Stimulated activated CD8-positive, alpha-beta memory T cell treated with anti-CD3 and anti-CD28 coated beads, Interleukin-15, amount 100 ng/mL, for 24 hours (primary cell): Measurements from ENCODE around the gene FCHSD2.
"Not testable (repeated sequence)": the region's sequence is repeated elsewhere in the genome, so short reads cannot be mapped to it uniquely, and the experiment has no call there.

Source experiments
- DNase-seq: peaks from one replicate; pipeline ENCODE4 v3.0.0-alpha.2; 2020; ENCODE audit warnings: low read depth

The FCHSD2 gene

DNA sequence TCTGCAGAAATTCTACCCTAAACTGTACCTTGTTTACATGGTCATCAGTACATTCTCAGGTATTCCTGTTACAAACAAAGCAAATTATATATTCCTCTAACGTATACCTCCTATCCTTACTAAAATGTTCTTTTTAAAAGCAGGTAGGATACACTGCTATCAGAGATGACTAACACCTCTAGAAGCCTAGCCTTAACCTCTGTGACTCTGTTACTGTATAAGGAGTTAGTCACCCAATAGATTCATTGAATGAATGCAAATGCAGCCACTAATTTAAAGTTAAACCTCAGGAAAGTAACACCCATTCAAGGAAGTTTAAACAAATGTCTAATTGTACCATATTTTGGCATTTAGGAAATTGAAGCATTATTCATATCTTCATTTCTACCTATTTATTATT lies 82.2 kb downstream of the FCHSD2 start:
- DNase-seq, result no peak

DNA sequence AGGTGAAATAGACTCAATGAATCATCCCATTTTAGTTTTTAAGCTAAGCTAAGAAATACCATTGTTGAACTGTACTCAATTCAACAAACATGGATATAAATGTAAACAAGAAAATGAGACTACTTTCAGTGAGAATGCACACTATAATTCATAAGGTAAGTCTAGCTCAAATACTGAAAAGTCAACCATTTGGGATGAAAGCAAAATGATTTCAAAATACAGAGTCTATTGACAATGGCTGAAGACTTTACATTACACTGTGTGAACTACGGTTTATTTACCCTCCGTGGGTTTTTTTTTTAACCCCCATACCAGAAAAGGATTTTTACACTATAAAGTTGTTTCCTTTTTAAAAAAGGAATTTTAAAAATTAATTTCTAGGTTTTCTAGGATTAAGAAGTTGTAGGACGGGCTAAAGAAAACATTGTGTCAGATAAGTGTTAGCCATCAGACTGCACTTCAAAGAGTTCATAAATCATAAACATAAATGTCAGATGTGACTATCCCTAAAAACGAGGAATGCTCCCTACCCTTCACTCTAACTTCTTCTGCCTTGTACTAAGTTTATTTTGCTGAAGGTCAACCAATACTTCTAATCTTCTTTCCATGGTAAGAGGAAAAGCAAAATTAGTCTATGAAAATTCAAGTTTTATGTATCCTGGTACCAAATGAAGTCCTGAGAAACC lies 83.0 kb downstream of the FCHSD2 start:
- no peak for DNase-seq

DNA sequence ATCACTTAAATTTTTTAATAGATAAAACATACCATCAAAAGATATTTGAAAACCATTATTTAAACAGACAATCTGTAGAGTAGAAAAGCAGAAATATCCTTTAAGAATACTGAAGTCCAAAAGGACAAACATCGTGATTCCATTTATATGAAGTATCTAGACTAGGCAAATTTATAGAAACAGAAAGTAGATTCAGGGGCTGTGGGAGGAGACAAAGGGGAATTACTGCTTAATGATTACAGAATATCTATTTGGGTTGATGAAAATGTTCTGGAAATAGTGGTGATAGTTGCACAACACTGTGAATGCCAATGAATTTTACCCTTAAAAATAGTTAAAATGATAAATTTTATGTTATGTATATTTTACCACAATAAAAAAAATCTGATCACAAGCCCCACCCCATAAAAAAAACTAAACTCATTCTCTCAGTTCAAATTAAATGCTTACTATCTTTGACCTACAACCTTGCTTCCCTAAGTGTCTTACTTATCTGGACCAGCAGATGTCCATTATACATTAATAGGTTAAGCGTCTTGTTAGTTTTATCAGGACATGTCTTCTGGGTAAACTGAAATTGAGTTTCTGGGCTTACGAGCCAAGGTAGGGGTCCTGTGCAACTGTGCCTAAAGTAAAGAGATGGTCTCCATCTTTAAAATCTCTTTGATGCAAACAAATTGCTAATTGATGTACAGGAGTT lies 86.3 kb downstream of the FCHSD2 start:
- DNase-seq, result no peak

DNA sequence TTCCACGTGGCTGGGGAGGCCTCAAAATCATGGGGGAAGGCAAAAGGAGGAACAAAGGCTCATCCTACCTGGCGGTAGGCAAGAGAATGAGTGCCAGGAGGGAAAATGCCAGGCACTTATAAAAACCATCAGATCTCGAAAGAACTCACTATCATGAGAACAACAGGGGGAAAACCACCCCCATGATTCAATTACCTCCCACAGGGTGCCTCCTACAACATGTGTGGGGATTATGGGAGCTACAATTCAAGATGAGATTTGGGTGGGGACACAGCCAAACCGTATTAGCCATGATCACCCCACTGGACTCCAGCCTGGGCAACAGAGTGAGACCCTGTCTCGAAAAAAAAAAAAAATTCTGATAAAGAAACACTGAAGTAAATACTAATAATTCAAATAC lies 87.1 kb downstream of the FCHSD2 start:
- no peak for DNase-seq

DNA sequence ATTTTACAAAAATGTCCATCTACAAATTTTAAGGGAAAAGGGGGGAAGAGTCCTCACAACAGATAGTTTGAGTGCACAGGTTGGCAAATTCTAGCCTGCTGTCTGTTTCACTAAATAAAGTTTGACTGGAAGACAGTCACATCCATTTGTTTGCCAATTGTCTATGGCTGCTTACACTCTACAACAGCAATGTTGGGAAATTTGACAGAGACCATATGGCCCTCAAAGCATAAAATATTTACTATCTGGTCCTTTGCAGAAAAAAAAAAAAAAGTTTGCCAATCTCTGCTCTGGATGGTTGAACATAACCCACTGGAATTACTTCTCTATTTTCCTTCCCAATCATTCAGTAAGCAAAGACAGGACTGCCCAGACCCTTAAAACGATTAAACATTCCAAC lies 88.2 kb downstream of the FCHSD2 start:
- DNase-seq, result no peak

- no peak for DNase-seq
Measured at GRCh38 chr11:73048446-73048845, 93.7 kb downstream of the FCHSD2 start.

GRCh38 chr11:73047773-73048371 lies 94.2 kb downstream of the FCHSD2 start:
- no peak for DNase-seq

DNA sequence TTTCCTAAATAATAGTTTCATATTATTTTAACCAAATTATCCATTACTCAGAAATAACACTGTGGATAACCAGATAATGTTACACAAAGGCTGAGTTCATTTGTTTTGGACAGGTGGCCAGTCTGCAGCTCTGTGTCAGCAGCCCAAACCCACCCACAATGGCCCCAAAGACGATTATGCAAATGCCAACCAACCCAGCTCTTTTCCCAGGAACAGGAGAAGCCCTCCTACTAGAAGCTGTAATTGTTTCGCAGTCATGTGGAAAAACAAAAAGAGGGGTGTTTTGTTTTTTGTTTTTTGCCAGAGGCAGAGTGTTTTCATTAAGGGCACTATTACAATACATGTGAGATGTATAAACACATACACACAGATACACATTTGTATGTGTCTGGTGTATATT lies 102.1 kb downstream of the FCHSD2 start:
- no peak for DNase-seq

DNA sequence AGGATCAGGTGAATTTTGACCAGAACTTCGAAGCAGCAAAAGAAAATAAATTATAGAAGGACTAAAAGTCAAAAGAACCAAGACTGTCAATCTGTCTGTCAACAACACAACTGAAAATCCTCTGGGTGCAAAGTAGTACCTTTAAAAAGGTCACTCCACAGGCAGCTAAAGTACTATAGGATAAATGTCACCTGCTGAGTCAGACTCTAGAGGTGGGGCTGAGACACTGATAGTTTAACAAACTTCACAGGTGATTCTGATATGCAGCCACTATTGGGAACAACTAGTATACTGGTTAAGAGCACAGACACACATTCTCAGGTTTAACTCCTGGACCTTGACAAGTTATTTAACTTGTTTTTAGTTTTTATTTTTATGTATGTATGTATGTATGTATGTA lies 107.3 kb downstream of the FCHSD2 start:
- no peak for DNase-seq

DNA sequence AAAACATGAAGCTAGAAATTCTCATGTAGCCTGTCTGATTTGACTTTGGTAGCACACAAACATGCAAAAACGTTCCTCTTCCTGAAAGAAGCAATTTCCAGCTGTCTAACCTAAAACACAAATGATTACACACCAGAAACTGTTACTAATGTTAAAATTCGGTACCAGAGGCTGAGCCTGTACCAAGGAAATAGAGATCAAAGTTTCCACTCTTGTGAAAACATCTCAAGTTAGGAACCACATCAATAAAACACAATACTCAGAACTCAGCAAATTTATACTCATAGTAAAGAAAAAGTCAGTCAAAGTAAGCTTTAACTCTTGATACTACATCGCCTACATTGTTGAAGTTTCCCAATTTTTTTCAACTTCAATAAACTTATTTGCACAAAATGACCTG lies 107.8 kb downstream of the FCHSD2 start:
- DNase-seq, result no peak

GRCh38 chr11:73030130-73030529 lies 112.0 kb downstream of the FCHSD2 start:
- DNase-seq, result no peak

DNA sequence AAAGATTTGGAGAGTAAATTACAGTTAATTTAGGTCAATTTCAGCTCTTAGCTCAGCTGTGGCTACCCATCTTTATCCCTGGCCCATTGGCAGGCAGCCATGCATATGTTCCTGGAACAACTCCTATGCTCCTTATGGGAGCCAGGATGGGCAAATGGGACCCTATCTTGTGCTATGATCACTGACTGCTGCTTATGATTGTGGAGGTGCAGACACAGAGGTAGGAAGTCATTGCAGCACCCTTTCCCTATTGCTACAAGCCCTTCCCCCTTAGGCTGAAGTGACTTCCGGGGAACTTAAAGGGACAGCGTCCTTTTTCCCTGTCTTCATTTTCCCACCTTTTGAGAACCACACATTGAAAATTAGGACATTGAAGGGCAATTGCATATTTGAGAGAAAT lies 112.7 kb downstream of the FCHSD2 start:
- DNase-seq, result no peak

- DNase-seq, result no peak
Measured at GRCh38 chr11:73028611-73029010, 113.5 kb downstream of the FCHSD2 start.

GRCh38 chr11:73027840-73028239 lies 114.3 kb downstream of the FCHSD2 start:
- DNase-seq, result not testable (repeated sequence)

GRCh38 chr11:73024639-73025038 lies 117.5 kb downstream of the FCHSD2 start:
- no peak for DNase-seq

DNA sequence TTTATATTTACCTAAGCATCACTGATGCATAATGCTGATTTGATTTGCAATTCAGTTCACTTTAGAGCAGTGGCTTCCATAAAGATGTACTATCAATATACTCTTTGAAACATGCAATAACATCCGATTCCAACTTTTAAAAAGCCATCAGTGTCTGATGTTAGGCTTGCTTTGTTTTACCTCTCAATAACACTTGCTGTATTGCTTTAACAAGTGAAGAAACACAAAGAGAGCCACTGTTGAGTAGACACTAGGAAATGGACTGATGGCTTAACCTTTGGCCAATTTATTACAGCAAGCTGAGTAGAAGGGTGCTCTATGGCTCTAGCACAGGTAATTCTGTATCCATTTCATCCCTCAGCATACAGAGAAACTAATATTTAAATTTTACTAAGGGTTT lies 122.1 kb downstream of the FCHSD2 start:
- no peak for DNase-seq

DNA sequence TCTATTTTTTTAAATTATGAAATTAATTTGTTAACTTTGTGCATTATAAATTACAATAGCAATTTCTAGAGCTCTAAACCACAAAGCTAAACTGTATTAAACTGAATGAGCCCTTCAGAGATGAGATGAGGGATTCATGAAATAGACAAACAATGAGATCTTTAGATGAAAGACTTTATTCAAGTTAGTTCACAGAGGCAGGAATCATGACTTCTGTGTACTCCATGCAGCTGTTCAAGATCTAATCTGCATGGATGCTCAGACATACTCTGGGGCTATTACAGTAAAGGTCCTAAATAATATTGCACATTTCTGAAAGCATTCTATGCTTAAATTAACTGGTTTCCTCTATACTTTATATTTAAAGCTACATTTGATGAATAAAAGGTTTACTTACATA lies 122.7 kb downstream of the FCHSD2 start:
- no peak for DNase-seq

DNA sequence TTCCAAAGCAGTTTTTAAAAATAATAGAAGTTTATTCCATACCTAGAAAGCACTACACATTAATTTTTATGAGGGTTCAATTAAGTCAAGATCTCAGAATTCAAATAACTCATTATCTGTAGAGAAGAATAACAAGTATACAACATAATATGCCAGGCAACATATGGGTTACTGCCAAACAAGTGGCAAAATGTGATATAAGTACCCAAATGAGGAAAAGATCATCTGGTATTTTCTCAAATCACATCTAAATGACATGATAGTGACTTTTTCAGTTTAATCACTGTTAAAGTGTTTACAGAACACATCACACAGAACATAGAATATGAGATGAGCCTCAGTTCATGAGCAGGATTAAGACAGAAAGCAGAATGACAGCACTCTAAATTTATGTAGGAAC lies 123.3 kb downstream of the FCHSD2 start:
- no peak for DNase-seq

DNA sequence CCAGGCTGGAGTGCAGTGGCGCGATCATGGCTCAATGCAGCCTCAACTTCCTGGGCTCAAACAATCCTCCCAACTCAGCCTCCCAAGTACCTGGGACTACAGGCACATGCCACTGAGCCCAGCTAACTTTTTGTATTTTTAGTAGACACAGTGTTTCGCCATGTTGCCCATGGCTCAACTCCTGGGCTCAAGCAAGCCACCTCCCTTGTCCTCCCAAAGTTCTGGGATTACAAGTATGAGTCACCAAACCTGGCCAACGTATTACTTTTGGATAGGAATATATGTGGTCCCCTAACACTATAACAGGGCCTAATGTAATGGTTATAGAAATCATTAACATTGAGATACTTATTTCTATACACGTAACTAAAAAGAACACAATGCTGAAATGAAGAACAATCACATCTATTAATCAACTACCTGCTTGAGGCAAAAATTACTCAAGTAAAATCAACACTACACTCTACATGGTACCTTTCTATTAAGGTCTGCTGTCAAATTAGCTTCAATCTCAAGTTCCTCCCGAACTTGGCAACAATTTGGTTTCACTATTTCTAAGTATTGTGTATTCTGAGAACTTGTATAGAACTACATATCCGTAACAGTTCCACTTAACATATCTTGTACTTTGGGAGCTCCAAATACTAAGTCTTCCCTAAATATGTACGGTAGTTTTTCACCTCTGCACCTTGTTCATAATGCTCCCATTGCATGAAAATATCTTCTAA lies 124.9 kb downstream of the FCHSD2 start:
- DNase-seq, result no peak

GRCh38 chr11:73013021-73013420 lies 129.1 kb downstream of the FCHSD2 start:
- DNase-seq, result no peak

DNA sequence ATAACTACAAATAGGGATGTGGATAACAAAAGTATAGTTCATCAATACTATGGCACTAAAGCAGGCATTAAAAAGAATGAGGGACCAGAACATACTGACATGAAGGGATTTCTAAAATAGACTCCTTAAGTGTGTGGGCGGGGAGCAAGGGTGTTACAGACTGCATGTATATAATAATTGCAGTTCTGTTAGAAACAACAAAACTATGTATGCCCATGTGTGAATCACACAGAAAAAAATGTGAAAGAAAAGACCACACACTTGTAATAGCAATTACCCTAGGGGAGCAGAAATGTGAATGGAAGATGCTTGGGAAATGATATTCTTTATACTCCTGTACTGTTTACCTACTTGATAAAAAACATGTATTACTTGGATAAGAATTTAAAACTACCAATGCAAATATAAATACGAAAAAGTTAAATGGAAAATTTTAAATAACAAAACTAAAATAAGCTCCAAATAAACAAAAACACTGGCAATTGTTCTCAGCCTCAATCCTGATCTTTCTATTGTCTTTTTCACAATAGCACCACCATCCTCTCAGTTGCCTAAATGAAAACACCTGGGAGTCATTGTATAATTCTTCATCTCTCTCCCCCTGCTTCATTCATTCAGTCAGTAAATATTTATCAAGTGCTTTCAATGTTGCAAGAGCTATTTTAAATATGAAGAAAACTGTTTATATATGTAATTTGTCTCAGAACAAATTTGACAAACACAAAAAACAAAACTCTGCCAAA lies 129.8 kb downstream of the FCHSD2 start:
- no peak for DNase-seq

DNA sequence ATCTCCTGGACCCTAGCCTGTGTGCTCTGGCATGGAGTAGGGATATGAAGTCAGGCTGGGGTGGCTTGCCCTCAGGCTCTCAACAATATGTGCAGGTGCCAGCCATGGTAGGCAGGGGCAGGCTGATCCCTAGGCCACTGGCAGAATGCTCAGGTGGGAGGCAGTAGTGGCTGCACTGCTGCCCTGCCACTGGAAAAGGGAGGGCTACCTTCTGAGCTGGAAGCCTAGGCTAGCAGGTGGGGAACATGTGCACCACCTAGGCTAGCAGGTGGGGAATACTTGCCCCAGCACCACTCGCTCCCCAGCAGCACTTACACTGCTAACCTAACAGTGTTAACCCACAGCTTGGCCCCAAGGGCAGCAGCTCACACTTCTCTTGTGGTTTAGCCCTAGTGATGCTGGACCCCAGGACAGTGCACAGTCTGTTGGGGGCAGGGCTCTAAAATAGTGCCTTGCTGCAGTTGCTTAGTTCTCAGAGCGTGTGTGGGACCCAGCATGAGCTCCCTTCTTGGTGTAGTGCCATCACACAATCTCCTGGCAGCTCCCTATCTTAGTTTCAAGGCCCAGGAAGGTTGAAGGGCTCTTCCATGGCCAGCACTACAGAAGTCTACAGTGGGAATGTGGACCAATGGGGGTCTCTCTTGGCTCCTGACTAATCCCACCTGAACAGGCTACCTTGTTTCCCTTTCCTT lies 130.8 kb downstream of the FCHSD2 start:
- DNase-seq, result no peak
